Liver (tissue), 3 donors: ENCODE measurements around the gene TIFAB.
A peak's percentile ranks its signal among the peaks of the same experiment; 100 is the strongest.

Experiments
- CTCF ChIP-seq: fragments of 150-350 bp; IDR thresholded peaks from 2 replicates; pipeline ENCODE4 v1.5.1; 2017; ENCODE audit warnings: improper control_type of control experiment, low read depth, low read length; ENCODE audit not compliant: missing input control
- FOXA1 ChIP-seq: IDR thresholded peaks from 2 replicates; pipeline ENCODE4 v1.6.1; 2016; ENCODE audit warnings: antibody characterized with exemption
- GABPA ChIP-seq, 2 donors: IDR thresholded peaks in 1 of 2; conservative IDR thresholded peaks in 1 of 2; 2 replicates each; pipeline ENCODE4 v1.6.1; 2016; ENCODE audit warnings: antibody characterized with exemption in 2 of 2, mild to moderate bottlenecking in 1 of 2, moderate library complexity in 1 of 2
- RAD21 ChIP-seq, 2 donors: IDR thresholded peaks; 2 replicates each; pipeline ENCODE4 v1.6.1; 2016; ENCODE audit warnings: antibody characterized with exemption in 2 of 2, mild to moderate bottlenecking in 2 of 2
- donor health status: healthy.
- donor health status: healthy.

DNA sequence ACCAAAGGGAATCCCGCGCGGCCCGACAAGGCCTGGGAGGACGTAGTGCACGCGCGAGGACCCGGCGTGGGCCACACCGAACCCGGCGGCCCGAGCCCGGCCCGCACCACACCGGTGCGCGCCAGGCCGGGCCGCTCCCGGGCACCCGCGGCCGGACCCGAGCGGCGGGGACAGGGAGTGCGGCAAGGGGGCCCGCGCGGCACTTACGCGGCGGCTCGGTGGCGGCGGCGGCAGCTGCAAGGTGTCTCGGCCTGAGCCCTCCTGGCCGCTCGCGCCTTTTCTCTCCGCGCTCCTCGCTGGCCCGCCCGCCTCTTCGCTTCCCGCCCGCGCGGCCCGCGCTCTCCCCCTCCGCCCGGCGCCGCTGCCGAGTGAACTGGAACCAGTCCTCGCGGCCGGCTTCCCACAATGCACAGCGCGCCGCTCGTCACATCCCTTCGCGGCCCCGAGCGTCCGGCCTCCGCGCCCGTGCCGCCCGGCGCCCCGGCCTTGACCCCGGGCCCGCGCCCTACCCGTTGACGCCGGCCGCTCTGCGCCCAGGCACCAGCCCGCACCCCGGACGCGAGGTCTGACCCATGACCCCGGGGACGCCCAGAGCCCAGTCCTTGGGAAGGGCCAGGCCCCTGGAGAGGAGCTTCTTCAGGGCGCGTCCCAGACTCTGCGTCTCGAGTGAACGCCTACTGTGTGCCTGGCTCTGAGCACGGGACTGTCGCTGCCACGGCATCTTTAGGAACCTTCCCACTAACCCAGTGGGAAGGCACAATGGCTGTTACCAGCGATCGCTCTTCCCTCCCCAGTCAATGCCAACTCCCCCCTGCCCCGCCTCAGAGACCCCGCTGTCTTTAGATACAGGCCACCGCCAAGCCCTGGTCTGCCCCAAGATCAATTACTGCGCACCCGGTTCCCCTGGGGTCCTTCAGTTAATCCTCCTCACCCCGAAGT, 53.0 kb downstream of the TIFAB start, which contains the start of gene MACROH2A1:
- TF ChIP-seq GABPA (IDR thresholded peaks at IDR 0.05 in 1 of 2, conservative IDR thresholded peaks at IDR 0.05 in 1 of 2) (peak in 1 of 2 donors; percentile 73), CTCF (no peak), RAD21 (IDR thresholded peaks at IDR 0.05) (no peak), FOXA1 (no peak)
